Measurements from ENCODE around the gene PACSIN2.

The PACSIN2 gene

DNA sequence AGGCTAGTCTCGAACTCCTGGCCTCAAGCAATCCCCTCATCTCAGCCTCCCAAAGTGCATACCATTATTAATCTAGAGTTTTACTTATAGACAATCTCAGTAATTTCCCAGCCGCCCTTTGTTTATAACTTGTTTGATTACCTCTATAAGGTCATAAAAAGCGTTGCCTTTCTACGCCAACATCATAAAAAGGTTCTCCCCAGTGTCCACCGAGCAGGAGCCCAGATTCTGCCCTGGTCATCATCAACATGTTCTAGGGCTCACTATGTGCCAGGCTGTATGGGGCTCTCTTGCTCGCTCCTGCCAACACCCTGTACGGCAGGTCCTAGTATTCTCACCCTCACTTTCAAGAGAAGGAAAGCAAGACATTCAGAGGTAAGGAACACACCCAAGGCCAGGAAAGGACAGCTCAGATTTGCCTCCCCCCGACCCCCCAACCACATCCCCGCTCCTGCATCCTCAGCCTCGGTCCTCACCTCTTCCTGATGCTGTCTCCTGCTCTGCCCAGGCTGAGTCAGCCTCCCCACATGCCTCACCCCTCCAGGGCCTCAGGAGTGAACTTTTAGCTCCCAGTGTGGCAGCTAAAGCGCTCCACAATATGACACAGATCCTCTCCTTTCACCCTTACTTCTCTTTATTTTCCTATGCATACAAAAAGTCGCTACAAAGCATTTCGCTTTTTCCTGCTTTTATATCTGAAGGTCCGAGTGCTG lies 172.1 kb downstream of the PACSIN2 start:
- H3K36me3 ChIP-seq (ENCODE audit: insufficient read depth, low read length): peaks cover 19% of the 10 kb centered on the region

DNA sequence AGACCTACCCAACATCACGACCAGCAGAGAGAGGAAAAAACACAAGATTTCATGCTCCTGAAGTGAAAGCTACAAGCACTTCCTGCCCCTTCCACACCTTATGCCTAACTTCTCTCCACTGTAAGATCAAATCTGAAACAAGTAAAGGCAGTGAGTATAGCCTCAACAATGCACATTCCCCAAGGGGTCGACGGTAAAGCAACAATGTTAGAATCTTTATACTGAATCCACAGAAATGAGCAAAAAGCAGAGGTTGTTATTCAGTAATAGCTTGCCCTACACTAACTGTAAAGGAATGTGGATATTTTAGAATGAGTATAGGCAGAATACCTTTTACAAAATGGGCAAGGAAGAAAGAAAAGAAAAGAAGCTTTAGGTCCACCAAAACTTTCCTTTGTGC lies 173.5 kb downstream of the PACSIN2 start:
- peaks cover 14% of the 10 kb centered on the region for H3K4me1 ChIP-seq (ENCODE audit: control insufficient read depth, insufficient read depth, low read length, unreplicated experiment)
- H3K36me3 ChIP-seq (ENCODE audit: insufficient read depth, low read length): peaks cover 16% of the 10 kb centered on the region
- peak overlapping the region; percentile 29 for H3K27ac ChIP-seq (ENCODE audit: low read depth, low read length)
- H2AFZ ChIP-seq (ENCODE audit: low read length, unreplicated experiment): no peak overlapping the region
- H3K79me2 ChIP-seq (ENCODE audit: control insufficient read depth, insufficient read depth, low read length, unreplicated experiment): peaks cover 26% of the 10 kb centered on the region
- no peaks in the 10 kb centered on the region for H3K27me3 ChIP-seq (ENCODE audit: insufficient read depth, low read length)
- H3K4me3 ChIP-seq (ENCODE audit: low read depth, low read length): no peak overlapping the region

More for the DNA sequence above, 172.1 kb downstream of the PACSIN2 start:
- H3K27me3 ChIP-seq (ENCODE audit: insufficient read depth, low read length): no peaks in the 10 kb centered on the region
- H3K4me3 ChIP-seq (ENCODE audit: low read depth, low read length): no peak overlapping the region
- peaks cover 14% of the 10 kb centered on the region for H3K4me1 ChIP-seq (ENCODE audit: control insufficient read depth, insufficient read depth, low read length, unreplicated experiment)
- peaks cover 32% of the 10 kb centered on the region for H3K79me2 ChIP-seq (ENCODE audit: control insufficient read depth, insufficient read depth, low read length, unreplicated experiment)
- H2AFZ ChIP-seq (ENCODE audit: low read length, unreplicated experiment): no peak overlapping the region
- no peak overlapping the region for H3K27ac ChIP-seq (ENCODE audit: low read depth, low read length)

DNA sequence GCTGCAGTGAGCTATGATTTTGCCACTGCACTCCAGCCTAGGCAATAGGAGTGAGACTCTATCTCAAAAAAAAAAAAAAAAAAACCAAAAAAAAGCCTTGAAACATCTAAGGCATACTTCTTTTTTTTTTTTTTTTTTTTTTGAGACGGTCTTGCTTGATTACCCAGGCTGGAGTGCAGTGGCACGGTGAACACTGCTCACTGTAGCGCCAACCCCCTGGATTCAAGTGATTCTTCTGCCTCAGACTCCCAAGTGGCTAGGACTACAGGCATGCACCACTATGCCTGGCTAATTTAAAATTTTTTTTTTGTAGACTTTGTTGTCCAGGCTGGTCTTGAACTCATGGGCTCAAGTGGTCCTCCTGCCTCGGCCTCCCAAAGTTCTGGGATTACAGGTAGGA lies 177.4 kb downstream of the PACSIN2 start:
- Histone ChIP-seq H3K27me3 (ENCODE audit: insufficient read depth, low read length) (no peaks in the 10 kb centered on the region), H3K4me1 (ENCODE audit: control insufficient read depth, insufficient read depth, low read length, unreplicated experiment) (no peaks in the 10 kb centered on the region), H3K79me2 (ENCODE audit: control insufficient read depth, insufficient read depth, low read length, unreplicated experiment) (peaks cover 8% of the 10 kb centered on the region), H3K36me3 (ENCODE audit: insufficient read depth, low read length) (peaks cover 8% of the 10 kb centered on the region; the same call in 1 of the 2 replicates), H2AFZ (ENCODE audit: low read length, unreplicated experiment) (no peak overlapping the region), H3K27ac (ENCODE audit: low read depth, low read length) (no peak overlapping the region), H3K4me3 (ENCODE audit: low read depth, low read length) (no peak overlapping the region)

DNA sequence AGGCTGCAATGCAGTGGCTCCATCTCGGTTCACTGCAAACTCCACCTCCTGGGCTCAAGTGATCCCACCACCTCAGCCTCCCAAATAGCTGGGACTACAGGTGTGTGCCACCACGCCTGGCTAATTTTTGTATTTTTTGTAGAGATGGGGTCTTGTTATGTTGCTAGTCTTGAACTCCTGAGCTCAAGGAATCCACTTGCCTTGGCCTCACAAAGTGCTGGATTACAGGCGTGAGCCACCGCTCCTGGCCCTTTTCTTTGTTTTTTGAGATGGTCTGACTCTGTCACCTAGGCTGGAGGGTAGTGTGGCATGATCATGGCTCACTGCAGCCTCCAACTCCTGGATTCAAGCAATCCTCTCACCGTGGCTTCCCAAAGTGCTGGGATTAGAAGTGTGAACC lies 178.9 kb downstream of the PACSIN2 start:
- no peaks in the 10 kb centered on the region for H3K4me1 ChIP-seq (ENCODE audit: control insufficient read depth, insufficient read depth, low read length, unreplicated experiment)
- peaks cover 1% of the 10 kb centered on the region for H3K79me2 ChIP-seq (ENCODE audit: control insufficient read depth, insufficient read depth, low read length, unreplicated experiment)
- no peak overlapping the region for H3K27ac ChIP-seq (ENCODE audit: low read depth, low read length)
- no peak overlapping the region for H2AFZ ChIP-seq (ENCODE audit: low read length, unreplicated experiment)
- H3K36me3 ChIP-seq (ENCODE audit: insufficient read depth, low read length): peaks cover 3% of the 10 kb centered on the region; the same call in 1 of the 2 replicates
- no peaks in the 10 kb centered on the region for H3K27me3 ChIP-seq (ENCODE audit: insufficient read depth, low read length)
- no peak overlapping the region for H3K4me3 ChIP-seq (ENCODE audit: low read depth, low read length)

DNA sequence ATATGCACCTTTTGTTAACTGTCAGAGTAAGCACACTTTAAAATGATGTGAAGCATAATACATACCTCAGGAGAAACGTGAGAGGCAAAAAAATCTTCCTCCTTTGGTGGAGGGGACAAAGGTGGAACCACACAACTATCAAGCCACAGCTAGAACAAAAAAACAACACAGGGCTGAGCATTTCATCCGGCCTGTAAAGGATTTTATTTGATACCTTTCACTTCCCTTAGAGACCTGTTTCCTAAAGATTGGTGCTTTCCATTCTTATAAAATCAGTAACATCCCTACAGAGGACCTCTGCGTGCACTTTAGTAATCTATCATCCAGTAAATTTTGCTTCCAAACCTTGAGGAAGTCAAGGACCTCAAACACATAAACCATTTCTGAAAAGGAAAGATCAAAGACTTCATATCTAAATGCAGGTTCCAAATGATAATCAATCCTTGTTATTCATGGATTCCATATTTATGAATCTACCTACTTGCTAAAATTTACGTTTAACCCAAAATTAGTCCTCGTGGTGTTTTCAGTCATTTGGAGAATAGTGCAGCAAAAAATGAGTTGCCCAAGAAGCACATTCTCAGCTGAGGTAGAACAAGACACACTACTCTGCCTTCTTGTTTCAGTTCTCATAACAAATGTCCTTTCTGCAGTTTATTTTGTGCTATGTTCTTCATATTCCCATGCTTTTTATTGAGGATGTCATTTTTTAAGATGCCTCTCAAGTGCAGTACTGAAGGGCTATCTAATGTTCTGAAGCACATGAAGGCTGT lies 180.6 kb downstream of the PACSIN2 start:
- H3K4me3 ChIP-seq (ENCODE audit: low read depth, low read length): no peak overlapping the region
- peaks cover 8% of the 10 kb centered on the region; the same call in 1 of the 2 replicates for H3K36me3 ChIP-seq (ENCODE audit: insufficient read depth, low read length)
- no peaks in the 10 kb centered on the region for H3K79me2 ChIP-seq (ENCODE audit: control insufficient read depth, insufficient read depth, low read length, unreplicated experiment)
- no peak overlapping the region for H2AFZ ChIP-seq (ENCODE audit: low read length, unreplicated experiment)
- no peak overlapping the region for H3K27ac ChIP-seq (ENCODE audit: low read depth, low read length)
- no peaks in the 10 kb centered on the region for H3K4me1 ChIP-seq (ENCODE audit: control insufficient read depth, insufficient read depth, low read length, unreplicated experiment)
- no peaks in the 10 kb centered on the region for H3K27me3 ChIP-seq (ENCODE audit: insufficient read depth, low read length)

DNA sequence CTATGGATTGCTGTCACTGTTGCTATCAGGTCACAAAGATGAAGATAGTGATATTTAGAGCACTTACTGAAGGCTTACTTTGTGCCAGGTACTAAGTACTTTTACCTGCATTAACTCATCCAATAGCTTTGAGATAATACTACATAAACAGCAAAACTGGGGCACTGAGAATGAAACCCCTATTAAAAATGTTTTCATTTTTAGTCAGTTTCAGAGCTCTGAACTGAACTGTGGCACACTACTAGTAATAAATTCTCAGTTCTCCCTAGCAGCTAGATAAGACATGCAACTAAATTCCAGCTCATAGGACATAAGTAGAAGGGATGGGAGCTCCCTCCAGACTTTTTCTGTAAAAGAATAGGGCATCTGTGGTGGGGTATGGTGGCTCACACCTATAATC lies 181.8 kb downstream of the PACSIN2 start:
- Histone ChIP-seq H3K79me2 (ENCODE audit: control insufficient read depth, insufficient read depth, low read length, unreplicated experiment) (no peaks in the 10 kb centered on the region), H2AFZ (ENCODE audit: low read length, unreplicated experiment) (no peak overlapping the region), H3K27ac (ENCODE audit: low read depth, low read length) (no peak overlapping the region), H3K4me1 (ENCODE audit: control insufficient read depth, insufficient read depth, low read length, unreplicated experiment) (no peaks in the 10 kb centered on the region), H3K27me3 (ENCODE audit: insufficient read depth, low read length) (no peaks in the 10 kb centered on the region), H3K36me3 (ENCODE audit: insufficient read depth, low read length) (peaks cover 8% of the 10 kb centered on the region), H3K4me3 (ENCODE audit: low read depth, low read length) (no peak overlapping the region)

DNA sequence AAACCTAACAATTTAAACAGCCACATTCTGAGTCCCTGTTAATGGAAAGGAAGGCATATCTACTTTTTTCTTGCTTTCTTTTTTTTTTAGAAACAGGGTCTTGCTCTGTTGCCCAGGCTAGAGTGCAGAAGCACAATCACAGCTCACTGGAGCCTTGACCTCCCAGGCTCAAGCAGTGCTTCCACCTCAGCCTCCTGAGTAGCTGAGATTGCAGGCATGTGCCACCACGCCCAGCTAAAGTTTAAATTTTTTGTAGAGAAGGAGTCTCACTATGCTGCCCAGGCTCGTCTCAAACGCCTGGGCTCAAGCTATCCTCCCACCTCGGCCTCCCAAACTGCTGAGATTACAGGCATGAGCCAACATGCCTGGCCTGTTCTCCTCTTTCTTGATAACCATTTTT lies 183.2 kb downstream of the PACSIN2 start:
- Histone ChIP-seq H3K36me3 (ENCODE audit: insufficient read depth, low read length) (peaks cover 8% of the 10 kb centered on the region), H3K79me2 (ENCODE audit: control insufficient read depth, insufficient read depth, low read length, unreplicated experiment) (no peaks in the 10 kb centered on the region), H3K27me3 (ENCODE audit: insufficient read depth, low read length) (no peaks in the 10 kb centered on the region), H3K4me3 (ENCODE audit: low read depth, low read length) (no peak overlapping the region), H2AFZ (ENCODE audit: low read length, unreplicated experiment) (no peak overlapping the region), H3K4me1 (ENCODE audit: control insufficient read depth, insufficient read depth, low read length, unreplicated experiment) (no peaks in the 10 kb centered on the region), H3K27ac (ENCODE audit: low read depth, low read length) (no peak overlapping the region)

DNA sequence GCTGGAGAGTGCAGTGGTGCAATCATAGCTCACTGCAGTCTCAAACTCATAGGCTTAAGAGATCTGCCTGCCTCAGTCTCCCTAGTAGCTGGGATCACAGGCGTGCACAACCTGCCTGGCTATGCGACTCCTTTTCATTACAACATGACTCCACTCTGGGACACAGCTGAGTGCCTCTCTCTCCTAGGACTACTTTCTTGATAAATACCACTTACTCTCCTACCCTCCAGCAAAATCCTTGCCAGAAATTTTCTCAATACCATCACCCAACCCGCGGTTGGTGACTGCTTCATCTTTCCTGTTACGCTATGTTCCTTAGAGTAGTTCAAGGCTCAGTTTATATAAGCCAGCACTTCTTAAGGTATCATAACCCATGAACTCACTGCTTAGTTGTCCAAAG lies 184.8 kb downstream of the PACSIN2 start:
- Histone ChIP-seq H2AFZ (ENCODE audit: low read length, unreplicated experiment) (no peak overlapping the region), H3K4me3 (ENCODE audit: low read depth, low read length) (no peak overlapping the region), H3K27me3 (ENCODE audit: insufficient read depth, low read length) (no peaks in the 10 kb centered on the region), H3K27ac (ENCODE audit: low read depth, low read length) (no peak overlapping the region), H3K36me3 (ENCODE audit: insufficient read depth, low read length) (peaks cover 8% of the 10 kb centered on the region), H3K79me2 (ENCODE audit: control insufficient read depth, insufficient read depth, low read length, unreplicated experiment) (no peaks in the 10 kb centered on the region), H3K4me1 (ENCODE audit: control insufficient read depth, insufficient read depth, low read length, unreplicated experiment) (no peaks in the 10 kb centered on the region)

DNA sequence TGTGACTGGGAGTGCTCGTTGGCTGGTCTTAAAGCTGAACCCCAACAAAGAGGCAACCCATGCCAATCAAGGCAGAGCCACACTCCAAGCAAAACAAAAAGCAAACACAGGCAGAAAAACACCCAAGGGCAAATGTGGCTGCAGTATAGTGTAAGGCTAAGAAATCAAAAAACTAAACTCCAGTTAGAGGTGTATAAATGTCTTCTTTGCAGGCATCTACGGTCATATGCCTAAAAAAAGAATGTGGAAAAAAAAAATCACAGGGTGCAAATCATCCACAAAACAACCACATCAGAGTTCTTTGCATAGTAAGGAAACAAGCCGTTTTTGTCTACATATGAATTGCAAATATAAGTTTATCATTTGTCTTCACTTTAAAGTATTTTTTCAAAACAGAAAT lies 185.6 kb downstream of the PACSIN2 start:
- no peak overlapping the region for H3K4me3 ChIP-seq (ENCODE audit: low read depth, low read length)
- H3K27ac ChIP-seq (ENCODE audit: low read depth, low read length): no peak overlapping the region
- no peaks in the 10 kb centered on the region for H3K79me2 ChIP-seq (ENCODE audit: control insufficient read depth, insufficient read depth, low read length, unreplicated experiment)
- H3K36me3 ChIP-seq (ENCODE audit: insufficient read depth, low read length): peaks cover 8% of the 10 kb centered on the region
- no peaks in the 10 kb centered on the region for H3K4me1 ChIP-seq (ENCODE audit: control insufficient read depth, insufficient read depth, low read length, unreplicated experiment)
- H2AFZ ChIP-seq (ENCODE audit: low read length, unreplicated experiment): no peak overlapping the region
- no peaks in the 10 kb centered on the region for H3K27me3 ChIP-seq (ENCODE audit: insufficient read depth, low read length)

DNA sequence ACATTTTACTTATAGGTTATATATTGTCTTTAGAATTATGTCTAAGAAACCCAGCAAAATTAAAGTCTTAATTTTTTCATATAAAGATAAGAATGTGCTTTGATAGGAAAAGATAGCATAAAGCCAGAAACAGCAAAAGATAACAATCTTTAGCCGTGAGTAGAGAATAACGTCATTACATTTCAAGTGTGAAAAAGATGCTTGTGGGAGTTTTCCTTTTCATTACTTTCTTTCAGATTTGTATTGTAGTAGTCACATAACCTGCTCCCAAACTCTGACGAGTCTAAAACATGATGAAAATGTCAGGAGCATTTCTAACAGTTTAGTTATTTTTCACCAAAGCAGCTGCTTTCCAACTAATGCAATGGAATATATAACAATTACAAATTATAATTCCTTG lies 189.2 kb downstream of the PACSIN2 start:
- Histone ChIP-seq H3K27me3 (ENCODE audit: insufficient read depth, low read length) (no peaks in the 10 kb centered on the region), H3K4me1 (ENCODE audit: control insufficient read depth, insufficient read depth, low read length, unreplicated experiment) (peaks cover 2% of the 10 kb centered on the region), H3K4me3 (ENCODE audit: low read depth, low read length) (no peak overlapping the region), H3K36me3 (ENCODE audit: insufficient read depth, low read length) (peaks cover 10% of the 10 kb centered on the region), H3K27ac (ENCODE audit: low read depth, low read length) (no peak overlapping the region), H3K79me2 (ENCODE audit: control insufficient read depth, insufficient read depth, low read length, unreplicated experiment) (no peaks in the 10 kb centered on the region), H2AFZ (ENCODE audit: low read length, unreplicated experiment) (no peak overlapping the region)

DNA sequence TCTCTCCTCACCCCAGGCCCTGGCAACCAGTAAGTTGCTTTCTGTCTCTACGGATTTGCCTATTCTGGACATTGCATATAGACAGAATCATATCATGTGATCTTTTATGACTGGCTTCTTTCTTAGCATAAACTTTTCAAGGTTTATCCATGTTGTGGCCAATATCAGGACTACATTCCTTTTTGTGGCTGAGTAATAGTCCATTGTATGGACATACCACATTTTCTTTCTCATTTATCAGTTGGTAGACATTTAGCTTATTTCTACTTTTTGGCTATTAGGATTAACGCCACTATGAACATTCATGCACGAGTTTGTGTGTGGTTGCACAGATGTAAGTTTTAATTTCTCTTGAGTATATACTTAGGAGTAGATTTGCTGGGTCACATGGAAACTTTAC lies 193.6 kb downstream of the PACSIN2 start:
- Histone ChIP-seq H3K36me3 (ENCODE audit: insufficient read depth, low read length) (peaks cover 6% of the 10 kb centered on the region; the same call in 1 of the 2 replicates), H3K4me1 (ENCODE audit: control insufficient read depth, insufficient read depth, low read length, unreplicated experiment) (peaks cover 12% of the 10 kb centered on the region), H3K27ac (ENCODE audit: low read depth, low read length) (no peak overlapping the region), H2AFZ (ENCODE audit: low read length, unreplicated experiment) (no peak overlapping the region), H3K27me3 (ENCODE audit: insufficient read depth, low read length) (no peaks in the 10 kb centered on the region), H3K79me2 (ENCODE audit: control insufficient read depth, insufficient read depth, low read length, unreplicated experiment) (peaks cover 4% of the 10 kb centered on the region), H3K4me3 (ENCODE audit: low read depth, low read length) (no peak overlapping the region)

Measured in ACC112 (cell line).